Measurements from ENCODE around the gene OSBPL6.

The OSBPL6 gene

GRCh38 chr2:178258916-178259315 is 64.6 kb downstream of the OSBPL6 start:
- no peak for DNase-seq (ENCODE audit: extremely low read depth, insufficient read length)
- Histone ChIP-seq H3K27me3 (replicated peaks; ENCODE audit: control insufficient read depth, insufficient read depth, low read length) (no peaks in the 10 kb centered on the region), H3K4me3 (replicated peaks; ENCODE audit: low read depth, low read length) (no peak overlapping the region), H3K36me3 (ENCODE audit: control insufficient read depth, insufficient read depth, low read length) (no peaks in the 10 kb centered on the region)
- TF ChIP-seq CTCF (IDR thresholded peaks at IDR 0.05; ENCODE audit: insufficient read depth, low read length, poor library complexity, severe bottlenecking): no peak

- DNase-seq (ENCODE audit: extremely low read depth, insufficient read length): no peak
- no peak overlapping the region for H3K4me3 ChIP-seq (replicated peaks; ENCODE audit: low read depth, low read length)
- no peaks in the 10 kb centered on the region for H3K36me3 ChIP-seq (ENCODE audit: control insufficient read depth, insufficient read depth, low read length)
- TF ChIP-seq CTCF (IDR thresholded peaks at IDR 0.05; ENCODE audit: insufficient read depth, low read length, poor library complexity, severe bottlenecking): no peak
- no peaks in the 10 kb centered on the region for H3K27me3 ChIP-seq (replicated peaks; ENCODE audit: control insufficient read depth, insufficient read depth, low read length)
Measured at GRCh38 chr2:178263159-178263860, 69.0 kb downstream of the OSBPL6 start.

- no peak for DNase-seq (ENCODE audit: extremely low read depth, insufficient read length)
- H3K4me3 ChIP-seq (replicated peaks; ENCODE audit: low read depth, low read length): no peak overlapping the region
- no peaks in the 10 kb centered on the region for H3K27me3 ChIP-seq (replicated peaks; ENCODE audit: control insufficient read depth, insufficient read depth, low read length)
- no peaks in the 10 kb centered on the region for H3K36me3 ChIP-seq (ENCODE audit: control insufficient read depth, insufficient read depth, low read length)
- no peak for TF ChIP-seq CTCF (IDR thresholded peaks at IDR 0.05; ENCODE audit: insufficient read depth, low read length, poor library complexity, severe bottlenecking)
Measured at GRCh38 chr2:178264211-178264610, 69.9 kb downstream of the OSBPL6 start.

GRCh38 chr2:178265851-178266250 is 71.5 kb downstream of the OSBPL6 start:
- no peak for TF ChIP-seq CTCF (IDR thresholded peaks at IDR 0.05; ENCODE audit: insufficient read depth, low read length, poor library complexity, severe bottlenecking)
- no peak for DNase-seq (ENCODE audit: extremely low read depth, insufficient read length)
- Histone ChIP-seq H3K4me3 (replicated peaks; ENCODE audit: low read depth, low read length) (no peak overlapping the region), H3K36me3 (ENCODE audit: control insufficient read depth, insufficient read depth, low read length) (no peaks in the 10 kb centered on the region), H3K27me3 (replicated peaks; ENCODE audit: control insufficient read depth, insufficient read depth, low read length) (no peaks in the 10 kb centered on the region; the same call in 1 of the 2 replicates)

- no peak for DNase-seq (ENCODE audit: extremely low read depth, insufficient read length)
- TF ChIP-seq CTCF (IDR thresholded peaks at IDR 0.05; ENCODE audit: insufficient read depth, low read length, poor library complexity, severe bottlenecking): no peak
- Histone ChIP-seq H3K4me3 (replicated peaks; ENCODE audit: low read depth, low read length) (no peak overlapping the region), H3K27me3 (replicated peaks; ENCODE audit: control insufficient read depth, insufficient read depth, low read length) (no peaks in the 10 kb centered on the region; the same call in 1 of the 2 replicates), H3K36me3 (ENCODE audit: control insufficient read depth, insufficient read depth, low read length) (no peaks in the 10 kb centered on the region)
Measured at GRCh38 chr2:178266445-178266844, 72.1 kb downstream of the OSBPL6 start.

- Histone ChIP-seq H3K27me3 (replicated peaks; ENCODE audit: control insufficient read depth, insufficient read depth, low read length) (no peaks in the 10 kb centered on the region; the same call in 1 of the 2 replicates), H3K4me3 (replicated peaks; ENCODE audit: low read depth, low read length) (no peak overlapping the region), H3K36me3 (ENCODE audit: control insufficient read depth, insufficient read depth, low read length) (no peaks in the 10 kb centered on the region)
- no peak for DNase-seq (ENCODE audit: extremely low read depth, insufficient read length)
- no peak for TF ChIP-seq CTCF (IDR thresholded peaks at IDR 0.05; ENCODE audit: insufficient read depth, low read length, poor library complexity, severe bottlenecking)
Measured at GRCh38 chr2:178267660-178268059, 73.3 kb downstream of the OSBPL6 start.

All from GM06990 (cell line).